Osteoblast (primary cell): ENCODE data around the gene FOXQ1. TPM values are rescaled to one million over a fixed set of nuclear protein-coding genes. Genes with fewer than 3 reads are reported as not detected.
"Not testable (repeated sequence)": the region's sequence is repeated elsewhere in the genome, so short reads cannot be mapped to it uniquely, and the experiment has no call there.

ENCODE experiments used
- DNase-seq: peaks from one replicate; pipeline ENCODE4 v3.0.0; 2011; ENCODE audit warnings: low spot score, mixed read lengths; ENCODE audit not compliant: insufficient read length; ENCODE audit errors: missing footprints
- H2AFZ ChIP-seq: 2 replicates; pipeline ENCODE4 v1.6.0; 2011; ENCODE audit warnings: mild to moderate bottlenecking, low read length
- H3K27ac ChIP-seq: 2 replicates; pipeline ENCODE4 v1.5.1; 2011; ENCODE audit warnings: mild to moderate bottlenecking, low read depth, low read length, moderate library complexity
- H3K27me3 ChIP-seq: 2 replicates; pipeline ENCODE4 v1.6.0; 2012; ENCODE audit warnings: mild to moderate bottlenecking, control low read depth, inconsistent platforms, low read length, moderate library complexity; ENCODE audit not compliant: insufficient read depth
- H3K36me3 ChIP-seq: 2 replicates; pipeline ENCODE4 v1.5.1; 2011; ENCODE audit warnings: mild to moderate bottlenecking, low read length, control low read depth, moderate library complexity; ENCODE audit not compliant: insufficient read depth
- H3K4me1 ChIP-seq: 2 replicates; pipeline ENCODE4 v1.5.1; 2011; ENCODE audit warnings: mild to moderate bottlenecking, low read length, control low read depth, moderate library complexity; ENCODE audit not compliant: insufficient read depth
- H3K4me2 ChIP-seq: 2 replicates; pipeline ENCODE4 v1.6.0; 2011; ENCODE audit warnings: mild to moderate bottlenecking, low read length; ENCODE audit not compliant: insufficient read depth
- H3K4me3 ChIP-seq: fragments of 200-600 bp; sonication (generic); 3 replicates; pipeline ENCODE4 v1.5.1; 2012; ENCODE audit warnings: mild to moderate bottlenecking, low read length, inconsistent platforms; ENCODE audit not compliant: insufficient read depth
- H3K79me2 ChIP-seq: 2 replicates; pipeline ENCODE4 v1.6.0; 2012; ENCODE audit warnings: mild to moderate bottlenecking, low read length, control low read depth, inconsistent platforms; ENCODE audit not compliant: insufficient read depth
- H3K9me3 ChIP-seq: 2 replicates; pipeline ENCODE4 v1.5.1; 2011; ENCODE audit warnings: low read depth, low read length, control low read depth
- H4K20me1 ChIP-seq: 2 replicates; pipeline ENCODE4 v1.6.0; 2012; ENCODE audit warnings: mild to moderate bottlenecking, low read length, control low read depth; ENCODE audit not compliant: insufficient read depth
- total RNA-seq: library from RNA; depleted of rRNA; stranded (reverse); fragments of >200 nt; gene quantifications from 2 replicates; pipeline ENCODE4 v1.2.3, GENCODE V29; 2012
- TF ChIP-seq, protein P1 (sequence below): IDR thresholded peaks from 2 replicates; pipeline ENCODE4 v1.5.1; 2011; ENCODE audit warnings: mild to moderate bottlenecking, low read depth, low read length, moderate library complexity; ENCODE audit errors: extremely low read depth

The FOXQ1 gene
- total RNA-seq, 1 donor: 2.5 TPM

DNA sequence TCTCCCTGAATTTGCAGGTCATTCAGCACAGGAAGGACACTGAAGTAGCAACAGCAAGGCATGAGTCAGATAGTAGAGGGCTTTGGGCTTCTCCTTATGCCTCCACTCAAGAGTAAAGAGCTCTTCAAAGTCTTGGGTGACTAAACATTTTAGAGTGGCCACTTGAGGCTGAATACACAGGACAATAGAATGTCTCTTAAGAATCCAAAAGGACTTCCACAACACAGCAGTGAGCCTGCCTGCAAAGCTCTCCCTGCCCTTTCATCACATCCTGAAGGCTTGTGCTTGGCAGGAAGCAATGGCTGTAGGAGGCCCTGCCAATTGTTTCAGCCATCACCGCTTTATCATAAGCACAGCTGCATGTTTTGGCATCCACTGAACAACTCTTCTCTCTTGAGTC is 36.8 kb downstream of the FOXQ1 start:
- no peaks in the 10 kb centered on the region for H3K79me2 ChIP-seq

DNA sequence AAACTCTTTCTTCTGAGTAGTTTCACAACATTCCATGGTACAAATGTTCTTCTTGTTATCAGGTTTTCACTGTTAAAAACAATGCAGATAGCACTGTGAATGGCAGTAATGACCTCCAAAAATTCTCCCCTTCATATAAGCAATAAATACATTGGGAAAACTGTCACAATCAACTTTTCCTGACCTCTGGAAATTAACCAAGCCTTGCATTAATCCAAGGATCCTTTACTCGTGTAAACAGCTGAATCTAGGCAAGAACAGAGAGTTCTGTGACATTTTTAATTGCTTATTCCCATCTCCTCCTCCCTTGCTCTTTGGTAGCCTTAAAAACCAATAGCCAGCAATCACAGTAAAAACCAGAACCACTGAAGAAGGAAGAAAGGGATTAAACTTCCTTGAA is 37.8 kb downstream of the FOXQ1 start:
- peaks cover 5% of the 10 kb centered on the region for H3K9me3 ChIP-seq
- no peak overlapping the region for H3K4me2 ChIP-seq
- TF ChIP-seq, protein P1, sequence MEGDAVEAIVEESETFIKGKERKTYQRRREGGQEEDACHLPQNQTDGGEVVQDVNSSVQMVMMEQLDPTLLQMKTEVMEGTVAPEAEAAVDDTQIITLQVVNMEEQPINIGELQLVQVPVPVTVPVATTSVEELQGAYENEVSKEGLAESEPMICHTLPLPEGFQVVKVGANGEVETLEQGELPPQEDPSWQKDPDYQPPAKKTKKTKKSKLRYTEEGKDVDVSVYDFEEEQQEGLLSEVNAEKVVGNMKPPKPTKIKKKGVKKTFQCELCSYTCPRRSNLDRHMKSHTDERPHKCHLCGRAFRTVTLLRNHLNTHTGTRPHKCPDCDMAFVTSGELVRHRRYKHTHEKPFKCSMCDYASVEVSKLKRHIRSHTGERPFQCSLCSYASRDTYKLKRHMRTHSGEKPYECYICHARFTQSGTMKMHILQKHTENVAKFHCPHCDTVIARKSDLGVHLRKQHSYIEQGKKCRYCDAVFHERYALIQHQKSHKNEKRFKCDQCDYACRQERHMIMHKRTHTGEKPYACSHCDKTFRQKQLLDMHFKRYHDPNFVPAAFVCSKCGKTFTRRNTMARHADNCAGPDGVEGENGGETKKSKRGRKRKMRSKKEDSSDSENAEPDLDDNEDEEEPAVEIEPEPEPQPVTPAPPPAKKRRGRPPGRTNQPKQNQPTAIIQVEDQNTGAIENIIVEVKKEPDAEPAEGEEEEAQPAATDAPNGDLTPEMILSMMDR: no peak

More for the DNA sequence above, 36.8 kb downstream of the FOXQ1 start:
- no peak for DNase-seq
- Histone ChIP-seq H3K36me3 (no peaks in the 10 kb centered on the region), H3K27ac (no peak overlapping the region), H2AFZ (no peak overlapping the region), H3K4me1 (no peaks in the 10 kb centered on the region), H3K4me2 (no peak overlapping the region), H3K27me3 (no peaks in the 10 kb centered on the region), H3K9me3 (peaks cover 5% of the 10 kb centered on the region), H3K4me3 (no peak overlapping the region), H4K20me1 (no peaks in the 10 kb centered on the region)
- TF ChIP-seq, protein P1: no peak

DNA sequence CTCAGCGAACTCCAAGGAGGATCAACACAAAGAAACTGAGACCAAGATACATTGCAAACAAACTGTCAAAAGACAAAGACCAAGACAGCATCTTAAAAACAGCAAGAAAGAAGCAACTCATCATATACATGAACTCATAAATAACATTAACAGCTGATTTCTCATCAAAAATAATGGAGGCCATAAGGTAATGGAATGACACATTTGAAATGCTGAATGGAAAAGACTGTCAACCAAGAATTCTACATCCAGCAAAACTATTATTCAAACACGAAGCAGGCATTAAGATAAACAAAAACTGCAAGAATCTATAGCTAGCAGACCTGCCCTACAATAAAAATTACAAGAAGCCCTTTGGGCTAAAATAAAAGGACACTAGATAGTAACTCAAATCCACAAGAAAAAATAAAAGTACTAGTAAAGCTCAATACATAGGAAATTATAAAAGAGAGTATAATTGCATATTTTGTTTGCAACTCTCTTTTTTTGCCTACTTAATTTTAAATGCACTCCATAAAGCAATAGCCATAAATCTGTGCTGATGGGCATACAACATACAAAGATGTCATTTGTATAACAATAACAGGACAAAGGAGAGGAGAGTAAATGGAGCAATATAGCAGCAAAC is 39.6 kb downstream of the FOXQ1 start:
- TF ChIP-seq, protein P1: no peak
- no peak for DNase-seq

More for the DNA sequence above, 37.8 kb downstream of the FOXQ1 start:
- no peaks in the 10 kb centered on the region for H3K36me3 ChIP-seq
- H3K4me1 ChIP-seq: no peaks in the 10 kb centered on the region
- no peak overlapping the region for H3K27ac ChIP-seq
- no peaks in the 10 kb centered on the region for H4K20me1 ChIP-seq
- no peak overlapping the region for H2AFZ ChIP-seq
- H3K27me3 ChIP-seq: no peaks in the 10 kb centered on the region
- H3K79me2 ChIP-seq: no peaks in the 10 kb centered on the region
- no peak for DNase-seq
- H3K4me3 ChIP-seq: no peak overlapping the region

DNA sequence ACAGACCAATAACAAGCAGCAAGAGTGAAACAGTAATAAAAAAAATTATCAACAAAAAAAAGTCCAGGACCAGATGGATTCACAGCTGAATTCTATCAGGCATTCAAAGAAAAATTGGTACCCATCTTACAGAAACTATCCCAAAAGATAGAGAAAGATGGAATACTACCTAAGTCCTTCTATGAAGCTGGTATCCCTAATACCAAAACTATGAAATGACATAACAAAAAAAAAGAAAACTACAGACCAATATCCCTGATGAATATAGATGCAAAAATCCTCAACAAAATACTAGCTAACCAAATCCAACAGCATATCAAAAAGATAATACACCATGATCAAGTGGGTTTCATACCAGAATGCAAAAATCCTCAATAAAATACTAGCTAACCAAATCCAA is 43.2 kb downstream of the FOXQ1 start:
- not testable (repeated sequence) for H3K4me1 ChIP-seq, H3K4me2 ChIP-seq, H3K27ac ChIP-seq, H3K79me2 ChIP-seq, H2AFZ ChIP-seq, H3K9me3 ChIP-seq, H3K27me3 ChIP-seq, H3K36me3 ChIP-seq, H3K4me3 ChIP-seq, H4K20me1 ChIP-seq
- DNase-seq: peak; percentile 73

More for the DNA sequence above, 39.6 kb downstream of the FOXQ1 start:
- Histone ChIP-seq H3K9me3 (peaks cover 5% of the 10 kb centered on the region), H3K27ac (no peak overlapping the region), H2AFZ (no peak overlapping the region), H3K4me3 (no peak overlapping the region), H3K27me3 (no peaks in the 10 kb centered on the region), H3K4me2 (no peak overlapping the region), H3K79me2 (no peaks in the 10 kb centered on the region), H3K4me1 (no peaks in the 10 kb centered on the region), H3K36me3 (no peaks in the 10 kb centered on the region), H4K20me1 (no peaks in the 10 kb centered on the region)

DNA sequence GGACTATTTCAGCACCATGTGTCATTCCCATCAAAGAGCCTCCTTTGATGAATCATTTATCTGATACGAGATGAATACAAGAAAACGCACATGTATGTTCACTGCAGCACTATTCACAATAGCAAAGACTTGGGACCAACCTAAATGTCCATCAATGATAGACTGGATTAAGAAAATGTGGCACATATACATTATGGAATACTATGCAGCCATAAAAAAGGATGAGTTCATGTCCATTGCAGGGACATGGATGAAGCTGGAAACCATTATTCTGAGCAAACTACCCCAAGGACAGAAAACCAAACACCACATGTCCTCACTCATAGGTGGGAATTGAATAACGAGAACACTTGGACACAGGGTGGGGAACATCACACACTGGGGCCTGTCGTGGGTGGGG is 49.8 kb downstream of the FOXQ1 start:
- H3K27ac ChIP-seq, H3K27me3 ChIP-seq, H3K4me1 ChIP-seq, H3K4me2 ChIP-seq, H4K20me1 ChIP-seq, DNase-seq, H3K4me3 ChIP-seq, H2AFZ ChIP-seq, H3K79me2 ChIP-seq, H3K9me3 ChIP-seq, H3K36me3 ChIP-seq: not testable (repeated sequence)
